ENCODE data around the gene GAS7. TPM values are rescaled to one million over a fixed set of nuclear protein-coding genes. Genes with fewer than 3 reads are reported as not detected.

Gene GAS7
- polyA plus RNA-seq, 2 donors = 6.4 to 7.7 TPM

DNA sequence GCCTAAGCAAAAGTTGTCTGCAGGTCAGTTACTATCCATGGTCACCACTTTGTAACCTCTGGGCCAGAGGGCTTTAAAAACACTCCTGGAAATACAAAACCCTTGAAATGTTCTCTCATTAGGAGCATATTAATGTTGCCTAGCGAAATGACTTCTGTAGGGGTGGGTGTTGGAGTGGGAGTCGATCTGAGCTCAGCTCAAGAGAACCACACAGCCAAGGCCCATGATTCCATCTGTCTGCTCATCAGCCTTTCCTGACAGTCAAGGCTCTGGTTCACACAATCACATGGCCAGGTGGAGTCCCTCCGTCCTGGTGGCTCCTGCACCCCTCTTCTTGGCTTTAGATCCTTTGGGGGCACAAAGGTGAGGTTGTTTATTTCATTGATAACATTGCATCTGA is 320.1 kb downstream of the GAS7 start:
- H3K4me3 ChIP-seq (ENCODE audit: low read depth in 1 of 2, low read length in 2 of 2) = no peak overlapping the region
- H3K9me3 ChIP-seq (ENCODE audit: control insufficient read depth in 2 of 2, insufficient read depth in 1 of 2, low read depth in 1 of 2, low read length in 1 of 2) = no peaks in the 10 kb centered on the region
- no peak overlapping the region for H3K27ac ChIP-seq (ENCODE audit: low read depth in 2 of 2, low read length in 1 of 2)
- WGBS, 2 donors = 62 to 63% methylated on average over 3 of the region's 3 CpGs
- H3K27me3 ChIP-seq (ENCODE audit: control insufficient read depth in 1 of 2, insufficient read depth in 2 of 2, low read length in 2 of 2) = no peaks in the 10 kb centered on the region
- no peaks in the 10 kb centered on the region for H3K36me3 ChIP-seq (ENCODE audit: control insufficient read depth in 2 of 2, insufficient read depth in 2 of 2, low read length in 1 of 2)
- no peaks in the 10 kb centered on the region for H3K4me1 ChIP-seq (ENCODE audit: control insufficient read depth in 2 of 2, insufficient read depth in 2 of 2, low read length in 1 of 2)

DNA sequence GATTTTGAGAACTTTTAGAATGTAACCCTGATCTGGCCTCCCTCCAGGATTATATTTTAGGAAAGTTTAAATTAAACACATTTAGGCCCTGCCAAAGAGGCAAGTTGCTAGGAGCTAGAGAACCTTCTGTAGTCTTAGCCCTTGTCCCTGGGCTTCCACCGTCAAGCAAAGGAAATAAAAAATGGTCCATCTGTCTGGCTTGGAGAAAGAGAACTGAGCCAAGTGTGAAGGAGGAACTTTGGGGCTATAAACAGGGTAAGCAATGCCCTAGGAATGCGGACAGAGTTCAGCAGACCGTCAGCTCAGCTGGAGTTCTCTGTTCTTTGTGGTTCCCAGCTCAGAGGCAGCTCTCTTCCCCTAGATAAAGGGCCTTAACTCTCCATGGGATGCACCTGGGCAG is 323.0 kb downstream of the GAS7 start:
- Histone ChIP-seq H3K4me3 (ENCODE audit: low read depth in 1 of 2, low read length in 2 of 2) (no peak overlapping the region), H3K4me1 (ENCODE audit: control insufficient read depth in 2 of 2, insufficient read depth in 2 of 2, low read length in 1 of 2) (no peaks in the 10 kb centered on the region), H3K27me3 (ENCODE audit: control insufficient read depth in 1 of 2, insufficient read depth in 2 of 2, low read length in 2 of 2) (no peaks in the 10 kb centered on the region), H3K9me3 (ENCODE audit: control insufficient read depth in 2 of 2, insufficient read depth in 1 of 2, low read depth in 1 of 2, low read length in 1 of 2) (peaks cover 0 to 2% of the 10 kb centered on the region in 2 donors), H3K27ac (ENCODE audit: low read depth in 2 of 2, low read length in 1 of 2) (peak overlapping the region in 1 of 2 donors; percentile 6), H3K36me3 (ENCODE audit: control insufficient read depth in 2 of 2, insufficient read depth in 2 of 2, low read length in 1 of 2) (no peaks in the 10 kb centered on the region)
- WGBS, 2 donors = 31 to 33% methylated on average over 3 of the region's 3 CpGs

DNA sequence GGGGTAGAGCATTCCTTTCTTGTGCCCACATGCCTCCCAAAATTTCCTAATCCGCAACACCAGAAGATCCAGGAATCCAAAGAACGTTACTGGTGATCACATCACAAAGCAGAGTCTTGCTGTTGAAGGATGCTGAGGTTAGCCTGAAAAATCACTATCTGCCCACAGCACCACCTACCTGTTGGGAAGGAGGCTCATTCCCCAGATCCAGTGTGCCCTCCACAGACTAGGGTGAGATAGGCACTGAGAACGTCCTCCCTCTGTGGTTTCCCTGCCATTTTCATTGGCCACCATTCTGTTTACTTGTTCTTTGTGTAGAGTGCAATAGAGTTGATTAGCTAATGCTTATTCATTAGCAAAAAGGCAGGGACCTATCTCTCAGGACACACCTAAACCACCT is 323.7 kb downstream of the GAS7 start:
- 72 to 76% methylated on average over 3 of the region's 3 CpGs for WGBS, 2 donors
- H3K4me1 ChIP-seq (ENCODE audit: control insufficient read depth in 2 of 2, insufficient read depth in 2 of 2, low read length in 1 of 2) = no peaks in the 10 kb centered on the region
- no peaks in the 10 kb centered on the region for H3K27me3 ChIP-seq (ENCODE audit: control insufficient read depth in 1 of 2, insufficient read depth in 2 of 2, low read length in 2 of 2)
- no peak overlapping the region for H3K27ac ChIP-seq (ENCODE audit: low read depth in 2 of 2, low read length in 1 of 2)
- H3K4me3 ChIP-seq (ENCODE audit: low read depth in 1 of 2, low read length in 2 of 2) = no peak overlapping the region
- H3K36me3 ChIP-seq (ENCODE audit: control insufficient read depth in 2 of 2, insufficient read depth in 2 of 2, low read length in 1 of 2) = no peaks in the 10 kb centered on the region
- H3K9me3 ChIP-seq (ENCODE audit: control insufficient read depth in 2 of 2, insufficient read depth in 1 of 2, low read depth in 1 of 2, low read length in 1 of 2) = peaks cover 0 to 2% of the 10 kb centered on the region in 2 donors

- WGBS, 2 donors = 69 to 72% methylated on average over 6 of the region's 6 CpGs
- peaks cover 0 to 2% of the 10 kb centered on the region in 2 donors for H3K9me3 ChIP-seq (ENCODE audit: control insufficient read depth in 2 of 2, insufficient read depth in 1 of 2, low read depth in 1 of 2, low read length in 1 of 2)
- no peak overlapping the region for H3K4me3 ChIP-seq (ENCODE audit: low read depth in 1 of 2, low read length in 2 of 2)
- H3K36me3 ChIP-seq (ENCODE audit: control insufficient read depth in 2 of 2, insufficient read depth in 2 of 2, low read length in 1 of 2) = no peaks in the 10 kb centered on the region
- no peaks in the 10 kb centered on the region for H3K27me3 ChIP-seq (ENCODE audit: control insufficient read depth in 1 of 2, insufficient read depth in 2 of 2, low read length in 2 of 2)
- no peaks in the 10 kb centered on the region for H3K4me1 ChIP-seq (ENCODE audit: control insufficient read depth in 2 of 2, insufficient read depth in 2 of 2, low read length in 1 of 2)
- H3K27ac ChIP-seq (ENCODE audit: low read depth in 2 of 2, low read length in 1 of 2) = no peak overlapping the region
Observed at GRCh38 chr17:9872852-9873251, 325.6 kb downstream of the GAS7 start.

DNA sequence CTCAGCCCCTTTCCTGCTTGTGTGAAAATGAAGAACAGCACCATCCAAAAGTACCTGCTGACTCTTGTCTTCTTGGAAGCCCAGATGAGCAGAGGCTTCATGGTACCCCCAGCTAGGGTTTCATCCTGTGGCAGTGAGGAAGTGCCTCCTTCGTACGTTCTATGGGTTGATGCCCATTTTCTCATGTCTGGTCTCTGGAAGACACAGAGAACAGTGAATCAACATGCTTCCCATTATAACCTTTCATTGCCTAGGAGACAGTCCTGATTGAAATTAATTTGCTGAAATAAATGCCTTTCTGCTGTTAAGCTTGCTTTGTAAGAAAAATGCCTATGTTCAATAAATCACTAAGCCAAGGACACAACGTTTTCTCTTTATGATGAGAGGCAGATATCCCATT is 329.9 kb downstream of the GAS7 start:
- H3K36me3 ChIP-seq (ENCODE audit: control insufficient read depth in 2 of 2, insufficient read depth in 2 of 2, low read length in 1 of 2) = no peaks in the 10 kb centered on the region
- WGBS, 2 donors = 55 to 60% methylated on average over 3 of the region's 3 CpGs
- H3K9me3 ChIP-seq (ENCODE audit: control insufficient read depth in 2 of 2, insufficient read depth in 1 of 2, low read depth in 1 of 2, low read length in 1 of 2) = peaks cover 0 to 2% of the 10 kb centered on the region in 2 donors
- no peaks in the 10 kb centered on the region for H3K27me3 ChIP-seq (ENCODE audit: control insufficient read depth in 1 of 2, insufficient read depth in 2 of 2, low read length in 2 of 2)
- no peak overlapping the region for H3K4me3 ChIP-seq (ENCODE audit: low read depth in 1 of 2, low read length in 2 of 2)
- no peaks in the 10 kb centered on the region for H3K4me1 ChIP-seq (ENCODE audit: control insufficient read depth in 2 of 2, insufficient read depth in 2 of 2, low read length in 1 of 2)
- no peak overlapping the region for H3K27ac ChIP-seq (ENCODE audit: low read depth in 2 of 2, low read length in 1 of 2)

DNA sequence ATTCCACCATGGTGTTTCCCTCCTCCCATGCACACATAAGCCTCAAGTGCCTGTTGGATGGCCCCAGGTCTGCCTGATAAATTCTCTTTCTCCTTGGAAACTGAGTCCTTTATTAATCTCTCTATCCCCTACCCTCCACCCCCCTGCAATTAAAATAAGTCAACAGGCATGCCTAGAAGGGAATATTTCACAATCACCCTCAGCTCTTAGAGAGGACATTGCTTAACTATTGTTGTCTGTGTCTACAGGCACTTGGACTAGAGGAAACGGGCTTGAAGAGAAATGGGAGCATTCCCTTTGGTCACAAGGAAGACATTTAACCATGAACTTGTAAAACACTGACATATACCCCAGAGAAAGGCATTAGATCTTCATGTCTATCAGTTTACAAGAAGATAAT is 332.8 kb downstream of the GAS7 start:
- 38 to 41% methylated on average over 1 of the region's 1 CpG for WGBS, 2 donors
- no peak overlapping the region for H3K4me3 ChIP-seq (ENCODE audit: low read depth in 1 of 2, low read length in 2 of 2)
- H3K27me3 ChIP-seq (ENCODE audit: control insufficient read depth in 1 of 2, insufficient read depth in 2 of 2, low read length in 2 of 2) = no peaks in the 10 kb centered on the region
- no peaks in the 10 kb centered on the region for H3K9me3 ChIP-seq (ENCODE audit: control insufficient read depth in 2 of 2, insufficient read depth in 1 of 2, low read depth in 1 of 2, low read length in 1 of 2)
- H3K36me3 ChIP-seq (ENCODE audit: control insufficient read depth in 2 of 2, insufficient read depth in 2 of 2, low read length in 1 of 2) = no peaks in the 10 kb centered on the region
- no peak overlapping the region for H3K27ac ChIP-seq (ENCODE audit: low read depth in 2 of 2, low read length in 1 of 2)
- no peaks in the 10 kb centered on the region for H3K4me1 ChIP-seq (ENCODE audit: control insufficient read depth in 2 of 2, insufficient read depth in 2 of 2, low read length in 1 of 2)

- H3K9me3 ChIP-seq (ENCODE audit: control insufficient read depth in 2 of 2, insufficient read depth in 1 of 2, low read depth in 1 of 2, low read length in 1 of 2) = no peaks in the 10 kb centered on the region
- no peak overlapping the region for H3K4me3 ChIP-seq (ENCODE audit: low read depth in 1 of 2, low read length in 2 of 2)
- H3K27ac ChIP-seq (ENCODE audit: low read depth in 2 of 2, low read length in 1 of 2) = no peak overlapping the region
- no peaks in the 10 kb centered on the region for H3K36me3 ChIP-seq (ENCODE audit: control insufficient read depth in 2 of 2, insufficient read depth in 2 of 2, low read length in 1 of 2)
- WGBS, 2 donors = 67 to 68% methylated on average over 4 of the region's 4 CpGs
- H3K27me3 ChIP-seq (ENCODE audit: control insufficient read depth in 1 of 2, insufficient read depth in 2 of 2, low read length in 2 of 2) = no peaks in the 10 kb centered on the region
- no peaks in the 10 kb centered on the region for H3K4me1 ChIP-seq (ENCODE audit: control insufficient read depth in 2 of 2, insufficient read depth in 2 of 2, low read length in 1 of 2)
Observed at GRCh38 chr17:9862949-9863348, 335.5 kb downstream of the GAS7 start.

GRCh38 chr17:9862220-9862619 is 336.2 kb downstream of the GAS7 start:
- no peak overlapping the region for H3K27ac ChIP-seq (ENCODE audit: low read depth in 2 of 2, low read length in 1 of 2)
- H3K36me3 ChIP-seq (ENCODE audit: control insufficient read depth in 2 of 2, insufficient read depth in 2 of 2, low read length in 1 of 2) = no peaks in the 10 kb centered on the region
- no peaks in the 10 kb centered on the region for H3K9me3 ChIP-seq (ENCODE audit: control insufficient read depth in 2 of 2, insufficient read depth in 1 of 2, low read depth in 1 of 2, low read length in 1 of 2)
- 85 to 95% methylated on average over 1 of the region's 1 CpG for WGBS, 2 donors
- H3K4me3 ChIP-seq (ENCODE audit: low read depth in 1 of 2, low read length in 2 of 2) = no peak overlapping the region
- H3K4me1 ChIP-seq (ENCODE audit: control insufficient read depth in 2 of 2, insufficient read depth in 2 of 2, low read length in 1 of 2) = no peaks in the 10 kb centered on the region
- no peaks in the 10 kb centered on the region for H3K27me3 ChIP-seq (ENCODE audit: control insufficient read depth in 1 of 2, insufficient read depth in 2 of 2, low read length in 2 of 2)

DNA sequence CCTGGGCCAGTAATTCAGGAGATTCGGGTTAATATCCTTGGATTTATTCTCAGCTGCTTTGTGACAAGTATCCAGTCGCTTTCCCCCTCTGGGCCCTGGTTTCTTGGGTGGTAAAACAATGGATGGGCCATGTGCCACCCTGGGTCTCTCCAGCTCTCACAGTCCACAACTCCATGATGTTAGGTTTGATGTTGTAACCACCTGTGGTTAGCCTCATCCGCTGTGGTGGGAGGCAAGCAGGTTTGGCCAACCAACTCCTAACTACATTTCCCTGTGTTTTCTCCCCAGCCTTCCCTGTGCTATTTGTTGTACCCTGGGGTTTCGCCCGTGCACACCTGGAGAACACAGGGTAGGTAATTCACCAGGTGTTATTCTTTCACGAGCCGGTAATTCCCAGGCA is 337.6 kb downstream of the GAS7 start:
- 78 to 87% methylated on average over 7 of the region's 7 CpGs for WGBS, 2 donors
- no peak overlapping the region for H3K27ac ChIP-seq (ENCODE audit: low read depth in 2 of 2, low read length in 1 of 2)
- H3K4me1 ChIP-seq (ENCODE audit: control insufficient read depth in 2 of 2, insufficient read depth in 2 of 2, low read length in 1 of 2) = no peaks in the 10 kb centered on the region
- no peaks in the 10 kb centered on the region for H3K36me3 ChIP-seq (ENCODE audit: control insufficient read depth in 2 of 2, insufficient read depth in 2 of 2, low read length in 1 of 2)
- no peaks in the 10 kb centered on the region for H3K27me3 ChIP-seq (ENCODE audit: control insufficient read depth in 1 of 2, insufficient read depth in 2 of 2, low read length in 2 of 2)
- no peaks in the 10 kb centered on the region for H3K9me3 ChIP-seq (ENCODE audit: control insufficient read depth in 2 of 2, insufficient read depth in 1 of 2, low read depth in 1 of 2, low read length in 1 of 2)
- H3K4me3 ChIP-seq (ENCODE audit: low read depth in 1 of 2, low read length in 2 of 2) = no peak overlapping the region

All from esophagus (tissue), 2 donors.